Measurements from ENCODE around the gene SOWAHD.

The SOWAHD gene

GRCh38 chrX:119775517-119776238, 17.3 kb downstream of the SOWAHD start:
- no peak overlapping the region for H3K9ac ChIP-seq (ENCODE audit: low read length)
- H4K91ac ChIP-seq (ENCODE audit: low read depth, low read length): no peak overlapping the region
- no peak overlapping the region for H2BK120ac ChIP-seq (ENCODE audit: insufficient read depth, low read length, poor library complexity)
- H3K23ac ChIP-seq (ENCODE audit: low read length): no peak overlapping the region
- no peak overlapping the region for H3K4me3 ChIP-seq (ENCODE audit: low read depth, low read length)
- no peak overlapping the region for H3K27ac ChIP-seq (ENCODE audit: low read depth, low read length)
- H2BK5ac ChIP-seq (ENCODE audit: low read depth, low read length, poor library complexity): no peak overlapping the region
- no peaks in the 10 kb centered on the region for H3K4me1 ChIP-seq (ENCODE audit: control insufficient read depth in 1 of 2, insufficient read depth in 2 of 2, low read length in 2 of 2)
- no peak overlapping the region for H4K12ac ChIP-seq (ENCODE audit: low read depth, low read length)
- DNase-seq: no peak
- no peak overlapping the region for H2AK5ac ChIP-seq (ENCODE audit: low read length)
- H3K79me2 ChIP-seq (ENCODE audit: control insufficient read depth, insufficient read depth, low read length, poor library complexity): no peaks in the 10 kb centered on the region
- H3K18ac ChIP-seq (ENCODE audit: low read length): no peak overlapping the region
- H4K8ac ChIP-seq (ENCODE audit: low read depth, low read length): no peak overlapping the region
- no peak overlapping the region for H3K4ac ChIP-seq (ENCODE audit: low read depth, low read length)
- H3K27me3 ChIP-seq (ENCODE audit: insufficient read depth, low read length): no peaks in the 10 kb centered on the region
- H2AFZ ChIP-seq (ENCODE audit: insufficient read depth, low read length, poor library complexity): no peak overlapping the region
- no peaks in the 10 kb centered on the region for H3K79me1 ChIP-seq (ENCODE audit: low read length)
- H3K4me2 ChIP-seq (ENCODE audit: low read length): no peak overlapping the region
- H3K14ac ChIP-seq (ENCODE audit: low read length): no peak overlapping the region
- 100% methylated on average over 1 of the region's 15 CpGs for WGBS (ENCODE audit: extremely low coverage, insufficient coverage, insufficient read length)
- H3K36me3 ChIP-seq (ENCODE audit: control insufficient read depth in 1 of 2, insufficient read depth in 2 of 2, low read length in 2 of 2): no peaks in the 10 kb centered on the region
- H2BK12ac ChIP-seq (ENCODE audit: low read length): no peak overlapping the region
- H3K9me3 ChIP-seq (ENCODE audit: insufficient read depth, low read depth, low read length): no peaks in the 10 kb centered on the region

DNA sequence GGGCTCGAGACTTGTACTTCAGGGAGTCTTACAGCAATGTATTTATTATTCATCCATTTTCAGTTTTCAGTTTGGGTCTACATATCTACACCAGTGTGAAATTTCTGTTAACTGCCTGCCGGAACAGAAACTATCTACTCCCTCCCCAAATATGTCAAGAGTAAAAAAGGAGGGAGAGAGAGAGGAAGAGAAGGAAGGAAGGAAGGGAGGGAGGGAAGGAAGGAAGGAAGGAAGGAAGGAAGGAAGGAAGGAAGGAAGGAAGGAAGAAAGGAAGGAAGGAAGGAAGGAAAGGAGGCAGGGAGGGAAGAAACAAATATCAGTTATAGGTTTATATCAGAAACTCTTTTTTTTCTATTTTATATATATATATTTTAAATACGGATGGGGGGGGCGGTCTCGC, 20.4 kb downstream of the SOWAHD start:
- no peak for DNase-seq
- Histone ChIP-seq H4K12ac (ENCODE audit: low read depth, low read length) (no peak overlapping the region), H3K79me2 (ENCODE audit: control insufficient read depth, insufficient read depth, low read length, poor library complexity) (no peaks in the 10 kb centered on the region), H2AFZ (ENCODE audit: insufficient read depth, low read length, poor library complexity) (no peak overlapping the region), H3K9ac (ENCODE audit: low read length) (no peak overlapping the region), H3K23ac (ENCODE audit: low read length) (no peak overlapping the region), H2BK120ac (ENCODE audit: insufficient read depth, low read length, poor library complexity) (no peak overlapping the region), H3K4me3 (ENCODE audit: low read depth, low read length) (no peak overlapping the region), H2BK12ac (ENCODE audit: low read length) (no peak overlapping the region), H3K27me3 (ENCODE audit: insufficient read depth, low read length) (no peaks in the 10 kb centered on the region), H3K9me3 (ENCODE audit: insufficient read depth, low read depth, low read length) (no peaks in the 10 kb centered on the region), H3K14ac (ENCODE audit: low read length) (no peak overlapping the region), H4K8ac (ENCODE audit: low read depth, low read length) (no peak overlapping the region), H3K4me2 (ENCODE audit: low read length) (no peak overlapping the region), H3K4me1 (ENCODE audit: control insufficient read depth in 1 of 2, insufficient read depth in 2 of 2, low read length in 2 of 2) (no peaks in the 10 kb centered on the region), H3K27ac (ENCODE audit: low read depth, low read length) (no peak overlapping the region), H4K91ac (ENCODE audit: low read depth, low read length) (no peak overlapping the region), H3K18ac (ENCODE audit: low read length) (no peak overlapping the region), H3K79me1 (ENCODE audit: low read length) (no peaks in the 10 kb centered on the region), H3K4ac (ENCODE audit: low read depth, low read length) (no peak overlapping the region), H2AK5ac (ENCODE audit: low read length) (no peak overlapping the region), H3K36me3 (ENCODE audit: control insufficient read depth in 1 of 2, insufficient read depth in 2 of 2, low read length in 2 of 2) (peaks cover 7 to 8% of the 10 kb centered on the region in 2 experiments), H2BK5ac (ENCODE audit: low read depth, low read length, poor library complexity) (no peak overlapping the region)
- no CpG with 5 or more reads among the region's 5 CpGs for WGBS (ENCODE audit: extremely low coverage, insufficient coverage, insufficient read length)

DNA sequence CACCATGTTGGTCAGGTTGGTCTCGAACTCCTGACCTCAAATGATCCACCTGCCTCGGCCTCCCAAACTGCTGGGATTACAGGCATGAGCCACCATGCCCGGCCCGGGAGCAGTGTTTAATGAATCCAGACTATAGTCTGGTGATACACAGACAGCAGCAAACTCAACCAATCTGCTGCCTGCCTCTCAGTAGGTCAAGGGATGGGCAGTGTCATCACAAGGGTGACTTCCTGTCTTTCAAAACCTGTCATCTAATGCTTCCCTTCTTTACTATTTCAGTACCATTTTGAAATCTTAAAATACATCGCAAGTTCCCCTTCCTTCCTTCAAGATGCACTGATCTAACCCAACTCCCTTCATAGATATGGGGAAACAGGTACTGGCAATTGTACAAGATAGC, 24.6 kb downstream of the SOWAHD start:
- no peak overlapping the region for H3K4me3 ChIP-seq (ENCODE audit: low read depth, low read length)

GRCh38 chrX:119784747-119785446, 26.5 kb downstream of the SOWAHD start:
- Histone ChIP-seq H2BK5ac (ENCODE audit: low read depth, low read length, poor library complexity) (no peak overlapping the region), H3K23ac (ENCODE audit: low read length) (no peak overlapping the region), H3K9me3 (ENCODE audit: insufficient read depth, low read depth, low read length) (no peaks in the 10 kb centered on the region), H3K4ac (ENCODE audit: low read depth, low read length) (no peak overlapping the region), H3K14ac (ENCODE audit: low read length) (no peak overlapping the region), H3K79me2 (ENCODE audit: control insufficient read depth, insufficient read depth, low read length, poor library complexity) (no peaks in the 10 kb centered on the region), H3K4me1 (ENCODE audit: control insufficient read depth in 1 of 2, insufficient read depth in 2 of 2, low read length in 2 of 2) (peaks cover 0 to 2% of the 10 kb centered on the region in 2 experiments), H4K12ac (ENCODE audit: low read depth, low read length) (no peak overlapping the region), H2AFZ (ENCODE audit: insufficient read depth, low read length, poor library complexity) (no peak overlapping the region), H2BK120ac (ENCODE audit: insufficient read depth, low read length, poor library complexity) (no peak overlapping the region), H3K18ac (ENCODE audit: low read length) (no peak overlapping the region), H3K27me3 (ENCODE audit: insufficient read depth, low read length) (no peaks in the 10 kb centered on the region), H3K79me1 (ENCODE audit: low read length) (no peaks in the 10 kb centered on the region), H2BK12ac (ENCODE audit: low read length) (no peak overlapping the region), H3K4me3 (ENCODE audit: low read depth, low read length) (no peak overlapping the region), H4K8ac (ENCODE audit: low read depth, low read length) (no peak overlapping the region), H3K9ac (ENCODE audit: low read length) (no peak overlapping the region), H3K36me3 (ENCODE audit: control insufficient read depth in 1 of 2, insufficient read depth in 2 of 2, low read length in 2 of 2) (peaks cover 32 to 33% of the 10 kb centered on the region in 2 experiments), H3K27ac (ENCODE audit: low read depth, low read length) (no peak overlapping the region), H2AK5ac (ENCODE audit: low read length) (no peak overlapping the region), H4K91ac (ENCODE audit: low read depth, low read length) (no peak overlapping the region), H3K4me2 (ENCODE audit: low read length) (no peak overlapping the region)
- no CpG with 5 or more reads among the region's 14 CpGs for WGBS (ENCODE audit: extremely low coverage, insufficient coverage, insufficient read length)
- peak in 1 of 2 donors; percentile 52 for DNase-seq

More for the DNA sequence above, 24.6 kb downstream of the SOWAHD start:
- no peak overlapping the region for H3K4ac ChIP-seq (ENCODE audit: low read depth, low read length)
- H3K14ac ChIP-seq (ENCODE audit: low read length): no peak overlapping the region
- no peak for DNase-seq
- no peak overlapping the region for H4K91ac ChIP-seq (ENCODE audit: low read depth, low read length)
- no peak overlapping the region for H2AFZ ChIP-seq (ENCODE audit: insufficient read depth, low read length, poor library complexity)
- no peaks in the 10 kb centered on the region for H3K4me1 ChIP-seq (ENCODE audit: control insufficient read depth in 1 of 2, insufficient read depth in 2 of 2, low read length in 2 of 2)
- H2AK5ac ChIP-seq (ENCODE audit: low read length): no peak overlapping the region
- no peaks in the 10 kb centered on the region for H3K27me3 ChIP-seq (ENCODE audit: insufficient read depth, low read length)
- H2BK5ac ChIP-seq (ENCODE audit: low read depth, low read length, poor library complexity): no peak overlapping the region
- no peak overlapping the region for H2BK12ac ChIP-seq (ENCODE audit: low read length)
- H3K4me2 ChIP-seq (ENCODE audit: low read length): no peak overlapping the region
- no peak overlapping the region for H3K9ac ChIP-seq (ENCODE audit: low read length)
- WGBS (ENCODE audit: extremely low coverage, insufficient coverage, insufficient read length): no CpG with 5 or more reads among the region's 5 CpGs
- no peaks in the 10 kb centered on the region for H3K79me2 ChIP-seq (ENCODE audit: control insufficient read depth, insufficient read depth, low read length, poor library complexity)
- no peak overlapping the region for H3K27ac ChIP-seq (ENCODE audit: low read depth, low read length)
- H3K36me3 ChIP-seq (ENCODE audit: control insufficient read depth in 1 of 2, insufficient read depth in 2 of 2, low read length in 2 of 2): peaks cover 20 to 25% of the 10 kb centered on the region in 2 experiments
- no peak overlapping the region for H3K18ac ChIP-seq (ENCODE audit: low read length)
- H3K9me3 ChIP-seq (ENCODE audit: insufficient read depth, low read depth, low read length): no peaks in the 10 kb centered on the region
- no peak overlapping the region for H2BK120ac ChIP-seq (ENCODE audit: insufficient read depth, low read length, poor library complexity)
- H3K23ac ChIP-seq (ENCODE audit: low read length): no peak overlapping the region
- H3K79me1 ChIP-seq (ENCODE audit: low read length): no peaks in the 10 kb centered on the region
- no peak overlapping the region for H4K8ac ChIP-seq (ENCODE audit: low read depth, low read length)
- no peak overlapping the region for H4K12ac ChIP-seq (ENCODE audit: low read depth, low read length)
